Kidney epithelial cell (primary cell): ENCODE measurements around the gene CLEC7A. TPM values are rescaled to one million over a fixed set of nuclear protein-coding genes. Genes with fewer than 3 reads are reported as not detected.

Experiments used
- DNase-seq: peaks from one replicate; pipeline ENCODE4 v3.0.0-alpha.2; 2010; ENCODE audit warnings: low read depth
- H3K27me3 ChIP-seq: 2 replicates; pipeline ENCODE4 v1.6.0; 2011; ENCODE audit warnings: low read length; ENCODE audit not compliant: control insufficient read depth, insufficient read depth
- H3K36me3 ChIP-seq: 2 replicates; pipeline ENCODE4 v1.5.1; 2011; ENCODE audit warnings: low read length; ENCODE audit not compliant: control insufficient read depth, insufficient read depth
- H3K4me3 ChIP-seq: 2 replicates; pipeline ENCODE4 v1.5.1; 2011; ENCODE audit warnings: low read depth, mild to moderate bottlenecking, control low read depth, low read length
- CTCF ChIP-seq: IDR thresholded peaks from 2 replicates; pipeline ENCODE4 v1.5.1; 2011; ENCODE audit warnings: mild to moderate bottlenecking, moderate library complexity, low read length, control low read depth, inconsistent platforms; ENCODE audit not compliant: insufficient read depth, poor library complexity, severe bottlenecking
- total RNA-seq: library from RNA; depleted of rRNA; stranded (reverse); fragments of >200 nt; gene quantifications from 2 replicates; pipeline ENCODE4 v1.2.3, GENCODE V29; 2015

Gene CLEC7A
- total RNA-seq, result 0.07 and 0.13 TPM in 2 replicates

- DNase-seq, result no peak
Measured at GRCh38 chr12:10130042-10130441, at the start of gene CLEC7A. Gene CLEC7A (minus strand): TSS chr12:10130199. CDS start chr12:10130082, 117 bp downstream.

GRCh38 chr12:10179776-10180181 lies 49.8 kb upstream of the CLEC7A start:
- no peak for TF ChIP-seq CTCF

More at GRCh38 chr12:10130042-10130441, at the start of gene CLEC7A:
- H3K36me3 ChIP-seq, result no peaks in the 10 kb centered on the region
- H3K27me3 ChIP-seq, result no peaks in the 10 kb centered on the region
- no peak within 1 kb of the TSS for H3K4me3 ChIP-seq
- no peak for TF ChIP-seq CTCF

GRCh38 chr12:10178821-10179220 lies 48.8 kb upstream of the CLEC7A start, which contains the start of gene TMEM52B:
Gene TMEM52B (plus strand): TSS chr12:10179032. CDS start chr12:10179575, 543 bp downstream.
- no peak for TF ChIP-seq CTCF
- Histone ChIP-seq H3K27me3 (no peaks in the 10 kb centered on the region), H3K4me3 (no peak within 1 kb of the TSS), H3K36me3 (no peaks in the 10 kb centered on the region)
- no peak for DNase-seq

More at GRCh38 chr12:10179776-10180181, 49.8 kb upstream of the CLEC7A start:
- Histone ChIP-seq H3K4me3 (no peak overlapping the region), H3K36me3 (no peaks in the 10 kb centered on the region), H3K27me3 (no peaks in the 10 kb centered on the region)
- no peak for DNase-seq

- DNase-seq, result no peak
- Histone ChIP-seq H3K27me3 (no peaks in the 10 kb centered on the region), H3K4me3 (no peak overlapping the region), H3K36me3 (no peaks in the 10 kb centered on the region)
- TF ChIP-seq CTCF, result no peak
Measured at GRCh38 chr12:10175846-10176636, 46.0 kb upstream of the CLEC7A start.

DNA sequence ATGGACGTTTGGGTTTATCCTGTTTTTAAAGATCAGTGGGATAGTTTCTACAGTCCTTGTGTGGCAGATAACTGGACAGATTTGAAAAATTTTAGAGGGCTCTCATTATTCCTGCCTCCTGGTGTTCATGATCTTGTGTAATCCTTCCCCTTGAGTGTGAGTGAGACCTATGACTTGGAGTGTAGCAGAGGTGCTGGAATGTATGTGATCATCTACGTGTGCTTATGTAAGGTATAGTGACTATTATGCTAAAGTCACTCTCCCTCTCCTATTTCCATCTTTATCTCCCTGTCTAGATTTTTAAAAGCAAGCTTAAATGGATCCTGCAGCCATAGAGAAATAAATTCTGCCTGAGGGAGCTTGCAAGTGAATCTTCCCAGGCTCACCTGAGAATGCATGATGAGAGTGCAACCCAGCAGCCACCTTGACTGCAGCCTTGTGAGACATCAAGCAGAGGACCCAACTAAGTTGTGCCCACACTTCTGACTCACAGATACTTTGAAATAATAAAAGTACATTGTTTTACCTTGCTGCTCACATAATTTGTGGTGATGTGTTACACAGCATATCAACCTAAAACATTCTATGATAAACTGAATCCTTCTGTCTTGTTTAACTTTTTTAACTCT lies 45.1 kb upstream of the CLEC7A start:
- TF ChIP-seq CTCF, result no peak
- Histone ChIP-seq H3K36me3 (no peaks in the 10 kb centered on the region), H3K4me3 (no peak overlapping the region), H3K27me3 (no peaks in the 10 kb centered on the region)
- no peak for DNase-seq
